HCT116 (cell line): Measurements from ENCODE around the gene SALL3. TPM values are rescaled to one million over a fixed set of nuclear protein-coding genes. Genes with fewer than 3 reads are reported as not detected.

Experiments
- ATAC-seq: fragments of 200-7000 bp; cut with Tn5 transposase; 2 replicates; pipeline ENCODE4 v1.9.1; 2020; ENCODE audit warnings: mild to moderate bottlenecking, moderate library complexity
- BruUV-seq: library from RNA; stranded (reverse); fragments of 400-500 nt; replicated peaks from 2 replicates; lab custom pipeline; 2021; lab: Mats Ljungman, UMichigan
- CTCF ChIA-PET: fragments of 300-600 bp; sonication (Branson Sonifier 250); formaldehyde crosslinking; loops from one replicate; lab custom pipeline; 2021; ENCODE audit warnings: antibody characterized with exemption; lab: Charles Lee
- POLR2A ChIA-PET: fragments of 300-600, 350-600 bp; sonication (Branson Sonifier 250); formaldehyde crosslinking; loops from one replicate; lab custom pipeline; 2021; ENCODE audit warnings: antibody characterized with exemption; lab: Charles Lee
- RAD21 ChIA-PET, 2 experiments: fragments of 300-600 bp; sonication (Branson Sonifier 250); formaldehyde crosslinking; loops; one replicate each; lab custom pipeline; 2023; ENCODE audit warnings: low total read pairs in 2 of 2; ENCODE audit not compliant: uncharacterized antibody in 2 of 2, unreplicated experiment in 2 of 2, low non-redundant PET in 1 of 2; lab: Charles Lee
- DNase-seq: peaks from one replicate; pipeline ENCODE4 v3.0.0-alpha.2; 2010; ENCODE audit warnings: low read depth, low spot score
- H2AFZ ChIP-seq: fragments of 200-600 bp; shearing (Covaris generic), sonication (generic); 2 replicates; pipeline ENCODE4 v1.6.1; 2017; ENCODE audit warnings: low read depth, mixed run types, mixed read lengths, antibody characterized with exemption, low read length; ENCODE audit not compliant: poor library complexity, severe bottlenecking
- H3K27ac ChIP-seq: 2 replicates; pipeline ENCODE4 v1.5.1; 2012; ENCODE audit warnings: low read depth, low read length
- H3K27me3 ChIP-seq: fragments of 200-600 bp; sonication (generic); 2 replicates; pipeline ENCODE4 v1.6.1; 2016; ENCODE audit warnings: mixed run types, low read length, mixed read lengths; ENCODE audit not compliant: insufficient read depth
- H3K36me3 ChIP-seq, 2 experiments: fragments of 200-500 bp in 1 of 2; fragments of 200-600 bp in 1 of 2; sonication (Bioruptor generic) in 1 of 2; sonication (generic) in 1 of 2; 2 replicates each; pipeline versions ENCODE4 v1.5.1 to v1.6.1; 2014 to 2016; ENCODE audit warnings: low read length in 2 of 2, inconsistent platforms in 1 of 2, mixed read lengths in 1 of 2, mixed run types in 1 of 2; ENCODE audit not compliant: insufficient read depth in 2 of 2, control insufficient read depth in 1 of 2
- H3K4me1 ChIP-seq, 2 experiments: fragments of 200-600 bp in 1 of 2; sonication (generic) in 1 of 2; 2 replicates each; pipeline versions ENCODE4 v1.5.1 to v1.6.1; 2012 to 2017; ENCODE audit warnings: low read length in 2 of 2, inconsistent platforms in 1 of 2, mild to moderate bottlenecking in 1 of 2, mixed read lengths in 1 of 2, mixed run types in 1 of 2, moderate library complexity in 1 of 2; ENCODE audit not compliant: insufficient read depth in 2 of 2, control insufficient read depth in 1 of 2
- H3K4me2 ChIP-seq: fragments of 200-600 bp; sonication (generic); 2 replicates; pipeline ENCODE4 v1.6.1; 2017; ENCODE audit warnings: mixed run types, low read length, mixed read lengths
- H3K4me3 ChIP-seq, 2 experiments: fragments of 200-600 bp in 1 of 2; sonication (generic) in 1 of 2; replicated peaks in 1 of 2; 2 replicates each; pipeline ENCODE4 v1.5.1; 2011 to 2016; ENCODE audit warnings: low read length in 2 of 2, control low read depth in 1 of 2, low read depth in 1 of 2, mild to moderate bottlenecking in 1 of 2, mixed read lengths in 1 of 2, mixed run types in 1 of 2
- H3K79me2 ChIP-seq: fragments of 200-600 bp; sonication (generic); 2 replicates; pipeline ENCODE4 v1.6.1; 2017; ENCODE audit warnings: mild to moderate bottlenecking, mixed run types, low read length, moderate library complexity, mixed read lengths; ENCODE audit not compliant: insufficient read depth
- H3K9ac ChIP-seq: fragments of 200-600 bp; sonication (generic); 2 replicates; pipeline ENCODE4 v1.6.1; 2016; ENCODE audit warnings: low read length, mixed read lengths
- H3K9me2 ChIP-seq: fragments of 200-600 bp; sonication (generic), shearing (Covaris generic); 2 replicates; pipeline ENCODE4 v1.6.1; 2017; ENCODE audit warnings: mixed run types, mild to moderate bottlenecking, moderate library complexity; ENCODE audit not compliant: insufficient read depth
- H3K9me3 ChIP-seq, 2 experiments: fragments of 200-500 bp in 1 of 2; fragments of 200-600 bp in 1 of 2; sonication (Bioruptor generic) in 1 of 2; sonication (generic) in 1 of 2; 2 replicates each; pipeline ENCODE4 v1.6.1; 2014 to 2017; ENCODE audit warnings: low read length in 2 of 2, mixed read lengths in 2 of 2, inconsistent platforms in 1 of 2, low read depth in 1 of 2, mild to moderate bottlenecking in 1 of 2, mixed run types in 1 of 2, moderate library complexity in 1 of 2; ENCODE audit not compliant: control insufficient read depth in 1 of 2, insufficient read depth in 1 of 2
- H4K20me1 ChIP-seq: fragments of 200-600 bp; sonication (generic), shearing (Covaris generic); 2 replicates; pipeline ENCODE4 v1.6.1; 2017; ENCODE audit warnings: mixed run types, mild to moderate bottlenecking, moderate library complexity; ENCODE audit not compliant: insufficient read depth
- CTCF ChIP-seq, 3 experiments: fragments of 200-600 bp in 1 of 3; sonication (generic) in 1 of 3; IDR thresholded peaks in 2 of 3; conservative IDR thresholded peaks in 1 of 3; 2 replicates each; pipeline ENCODE4 v1.5.1; 2012 to 2017; ENCODE audit warnings: low read depth in 2 of 3, low read length in 2 of 3, antibody characterized with exemption in 1 of 3, borderline replicate concordance in 1 of 3, control low read depth in 1 of 3, mild to moderate bottlenecking in 1 of 3, mixed read lengths in 1 of 3, mixed run types in 1 of 3, moderate library complexity in 1 of 3; ENCODE audit not compliant: insufficient read depth in 1 of 3
- ELF1 ChIP-seq: IDR thresholded peaks from 2 replicates; pipeline ENCODE4 v1.6.1; 2012; ENCODE audit warnings: low read depth, borderline replicate concordance
- MAX ChIP-seq: IDR thresholded peaks from 2 replicates; pipeline ENCODE4 v1.6.1; 2012
- RAD21 ChIP-seq: IDR thresholded peaks from 2 replicates; pipeline ENCODE4 v1.6.1; 2012; ENCODE audit warnings: low read depth, mild to moderate bottlenecking
- ZBTB33 ChIP-seq: IDR thresholded peaks from 2 replicates; pipeline ENCODE4 v1.6.1; 2011; ENCODE audit warnings: mild to moderate bottlenecking, low read length, moderate library complexity; ENCODE audit not compliant: insufficient replicate concordance; ENCODE audit errors: extremely low read depth
- ZFX ChIP-seq: fragments of 450-650 bp; IDR thresholded peaks from 2 replicates; pipeline ENCODE4 v1.6.1; 2017
- ZNF274 ChIP-seq: fragments of 200-500 bp; sonication (Bioruptor generic); IDR thresholded peaks from 2 replicates; pipeline ENCODE4 v1.6.1; 2014; ENCODE audit warnings: mild to moderate bottlenecking, low read depth, low read length, inconsistent platforms
- intact Hi-C: fragments of 100-400 bp; cut with micrococcal nuclease; formaldehyde crosslinking; loops from 2 replicates; pipeline ENCODE4 v1.10.0; 2022
- total RNA-seq: library from RNA; stranded (reverse); gene quantifications from one replicate; pipeline ENCODE4 v1.2.1, GENCODE V29; 2021; ENCODE audit not compliant: unreplicated experiment

SALL3 gene
- total RNA-seq, 1 experiment from 2014 or later, result not detected

- peak overlapping the region; percentile 23; the same call in 1 of the 2 replicates for H3K4me2 ChIP-seq
- BruUV-seq, result no TSS peak
- no peak overlapping the region for H3K27ac ChIP-seq
- H3K79me2 ChIP-seq, result no peaks in the 10 kb centered on the region
- no peaks in the 10 kb centered on the region for H3K27me3 ChIP-seq
- DNase-seq, result peak; percentile 32
- no peaks in the 10 kb centered on the region for H3K9me3 ChIP-seq
- H2AFZ ChIP-seq, result peak overlapping the region; percentile 80
- no peak overlapping the region for H3K9ac ChIP-seq
- H3K4me3 ChIP-seq, result no peak overlapping the region
- ChIA-PET RAD21 (no interaction called here), POLR2A (no interaction called here), CTCF (interaction anchor here (1.2 kb wide), 1 partner anchor 13 kb away, joined by 3 read pairs; no protein-coding TSS in a partner anchor)
- H4K20me1 ChIP-seq, result no peaks in the 10 kb centered on the region
- H3K4me1 ChIP-seq, result peaks cover 11 to 12% of the 10 kb centered on the region in 2 experiments; a peak in 3 of 4 replicates
- TF ChIP-seq ELF1, result no peak
- peak in 2 of 3 experiments; percentile 45 to 46; a peak in 4 of 6 replicates for TF ChIP-seq CTCF (IDR thresholded peaks at IDR 0.05 in 2 of 3, conservative IDR thresholded peaks at IDR 0.05 in 1 of 3; ENCODE audit: borderline replicate concordance in 1 of 3, insufficient read depth in 1 of 3, low read depth in 2 of 3, low read length in 2 of 3)
- TF ChIP-seq MAX, result no peak
- peak; percentile 27; the same call in 1 of the 2 replicates for TF ChIP-seq RAD21
- TF ChIP-seq ZBTB33, result no peak
- TF ChIP-seq ZNF274, result no peak
- TF ChIP-seq ZFX, result no peak
- H3K9me2 ChIP-seq, result no peaks in the 10 kb centered on the region
- ATAC-seq, result peak; percentile 60; the same call in 1 of the 2 replicates
- H3K36me3 ChIP-seq, result no peaks in the 10 kb centered on the region
- intact Hi-C loops, result no loop called here
Measured at GRCh38 chr18:78998371-78999071, 18.9 kb downstream of the SALL3 start.
